RWPE2 (cell line): ENCODE measurements around the gene DKKL1.
"Not testable (repeated sequence)": the region's sequence is repeated elsewhere in the genome, so short reads cannot be mapped to it uniquely, and the experiment has no call there.

Source experiments
- ATAC-seq: fragments of 200-7000 bp; cut with Tn5 transposase; 3 replicates; pipeline ENCODE4 v1.9.1; 2021; ENCODE audit warnings: low read depth
- DNase-seq: peaks from one replicate; pipeline ENCODE4 v3.0.0-alpha.2; 2020; ENCODE audit warnings: low spot score
- H3K27ac ChIP-seq: fragments of 450-650 bp; 2 replicates; pipeline ENCODE4 v1.5.1; 2017; ENCODE audit warnings: mild to moderate bottlenecking; ENCODE audit not compliant: poor library complexity, severe bottlenecking
- H3K27me3 ChIP-seq: fragments of 250-450 bp; sonication (Bioruptor Pico); 2 replicates; pipeline ENCODE4 v1.5.1; 2021; ENCODE audit warnings: mild to moderate bottlenecking, moderate library complexity; ENCODE audit not compliant: insufficient read depth, poor library complexity, severe bottlenecking
- H3K36me3 ChIP-seq: fragments of 250-450 bp; sonication (Bioruptor Pico); 2 replicates; pipeline ENCODE4 v1.5.1; 2020; ENCODE audit warnings: low read depth, mild to moderate bottlenecking, moderate library complexity
- H3K4me1 ChIP-seq: fragments of 250-450 bp; sonication (Bioruptor Pico); 2 replicates; pipeline ENCODE4 v1.5.1; 2021; ENCODE audit warnings: mild to moderate bottlenecking, moderate library complexity; ENCODE audit not compliant: insufficient read depth, poor library complexity, severe bottlenecking
- H3K4me3 ChIP-seq: fragments of 250-450 bp; sonication (Bioruptor Pico); 2 replicates; pipeline ENCODE4 v1.5.1; 2021; ENCODE audit warnings: mild to moderate bottlenecking, moderate library complexity; ENCODE audit not compliant: severe bottlenecking
- H3K9me3 ChIP-seq: fragments of 250-450 bp; sonication (Bioruptor Pico); 2 replicates; pipeline ENCODE4 v1.5.1; 2021; ENCODE audit warnings: mild to moderate bottlenecking, moderate library complexity; ENCODE audit not compliant: severe bottlenecking
- CTCF ChIP-seq: fragments of 450-650 bp; IDR thresholded peaks from one replicate; pipeline ENCODE4 v1.5.1; 2017; ENCODE audit warnings: mild to moderate bottlenecking, moderate library complexity; ENCODE audit not compliant: poor library complexity, severe bottlenecking

Gene DKKL1

GRCh38 chr19:49324801-49325576 is 38.7 kb upstream of the DKKL1 start, which contains the start of gene SLC6A16:
TSS of gene SLC6A16 (minus strand) at chr19:49325191. CDS start at chr19:49311347, 13,844 bp downstream.
- H3K27ac ChIP-seq = no peak within 1 kb of the TSS

GRCh38 chr19:49325756-49326155 is 37.9 kb upstream of the DKKL1 start:
- ATAC-seq, H3K27me3 ChIP-seq, H3K27ac ChIP-seq, H3K4me3 ChIP-seq, H3K4me1 ChIP-seq, DNase-seq, H3K36me3 ChIP-seq, H3K9me3 ChIP-seq: not testable (repeated sequence)

More at GRCh38 chr19:49324801-49325576, 38.7 kb upstream of the DKKL1 start, which contains the start of gene SLC6A16:
- ATAC-seq (no peak), DNase-seq (no peak)
- Histone ChIP-seq H3K9me3 (no peaks in the 10 kb centered on the region), H3K36me3 (no peaks in the 10 kb centered on the region), H3K4me1 (no peaks in the 10 kb centered on the region), H3K4me3 (no peak within 1 kb of the TSS), H3K27me3 (no peaks in the 10 kb centered on the region)
- no peak for TF ChIP-seq CTCF

GRCh38 chr19:49326165-49326704 is 37.4 kb upstream of the DKKL1 start:
- Histone ChIP-seq H3K4me1 (no peaks in the 10 kb centered on the region), H3K9me3 (no peaks in the 10 kb centered on the region), H3K4me3 (no peak overlapping the region), H3K27ac (no peak overlapping the region), H3K27me3 (no peaks in the 10 kb centered on the region), H3K36me3 (no peaks in the 10 kb centered on the region)
- DNase-seq = no peak
- no peak for ATAC-seq
- no peak for TF ChIP-seq CTCF

GRCh38 chr19:49327878-49328544 is 35.7 kb upstream of the DKKL1 start:
- H3K36me3 ChIP-seq = no peaks in the 10 kb centered on the region
- H3K27me3 ChIP-seq = no peaks in the 10 kb centered on the region
- DNase-seq (no peak), ATAC-seq (no peak; the same call in 2 of the 3 replicates)
- H3K4me1 ChIP-seq = no peaks in the 10 kb centered on the region
- no peak overlapping the region for H3K4me3 ChIP-seq
- H3K9me3 ChIP-seq = no peaks in the 10 kb centered on the region
- H3K27ac ChIP-seq = no peak overlapping the region
- TF ChIP-seq CTCF = peak; percentile 76

- DNase-seq = no peak
- TF ChIP-seq CTCF = no peak
- H3K27me3 ChIP-seq = no peaks in the 10 kb centered on the region
- no peak overlapping the region for H3K4me3 ChIP-seq
- H3K36me3 ChIP-seq = no peaks in the 10 kb centered on the region
- no peak for ATAC-seq
- H3K9me3 ChIP-seq = no peaks in the 10 kb centered on the region
- no peak overlapping the region for H3K27ac ChIP-seq
- no peaks in the 10 kb centered on the region for H3K4me1 ChIP-seq
Measured at GRCh38 chr19:49328741-49329140, 34.9 kb upstream of the DKKL1 start.

GRCh38 chr19:49331187-49331586 is 32.5 kb upstream of the DKKL1 start:
- not testable (repeated sequence) for H3K4me1 ChIP-seq, H3K27me3 ChIP-seq, H3K36me3 ChIP-seq, H3K9me3 ChIP-seq, H3K4me3 ChIP-seq, H3K27ac ChIP-seq, DNase-seq, ATAC-seq
